H9 (cell line): Measurements from ENCODE around the gene RHCE. TPM values are rescaled to one million over a fixed set of nuclear protein-coding genes. Genes with fewer than 3 reads are reported as not detected.
A peak's percentile ranks its signal among the peaks of the same experiment; 100 is the strongest.

Source experiments
- DNase-seq: peaks from one replicate; pipeline ENCODE4 v3.0.0-alpha.2; 2017
- H2AFZ ChIP-seq: one replicate; pipeline ENCODE4 v1.6.1; 2013; ENCODE audit warnings: mild to moderate bottlenecking, low read length, control low read depth, moderate library complexity
- H2AK5ac ChIP-seq: 2 replicates; pipeline ENCODE4 v1.6.1; 2013; ENCODE audit warnings: low read length, control low read depth, mixed read lengths; ENCODE audit not compliant: insufficient read length
- H2BK120ac ChIP-seq: one replicate; pipeline ENCODE4 v1.6.1; 2013; ENCODE audit warnings: low read depth, mild to moderate bottlenecking, low read length, control low read depth, inconsistent platforms; ENCODE audit not compliant: poor library complexity, severe bottlenecking
- H2BK12ac ChIP-seq: 2 replicates; pipeline ENCODE4 v1.6.1; 2013; ENCODE audit warnings: low read length, control low read depth, mixed read lengths, low read depth; ENCODE audit not compliant: insufficient read length
- H2BK15ac ChIP-seq: 2 replicates; pipeline ENCODE4 v1.6.1; 2013; ENCODE audit warnings: low read depth, low read length, control low read depth
- H2BK20ac ChIP-seq: one replicate; pipeline ENCODE4 v1.6.1; 2013; ENCODE audit warnings: low read depth, mild to moderate bottlenecking, low read length, control low read depth, inconsistent platforms; ENCODE audit not compliant: poor library complexity, severe bottlenecking
- H2BK5ac ChIP-seq: 2 replicates; pipeline ENCODE4 v1.6.1; 2013; ENCODE audit warnings: low read length, control low read depth, mixed read lengths; ENCODE audit not compliant: insufficient read length
- H3K14ac ChIP-seq: 2 replicates; pipeline ENCODE4 v1.6.1; 2013; ENCODE audit warnings: low read length, control low read depth; ENCODE audit not compliant: insufficient read depth
- H3K18ac ChIP-seq: 2 replicates; pipeline ENCODE4 v1.6.1; 2013; ENCODE audit warnings: low read depth, mild to moderate bottlenecking, mixed read lengths, low read length, control low read depth; ENCODE audit not compliant: insufficient read length
- H3K23ac ChIP-seq: 2 replicates; pipeline ENCODE4 v1.6.1; 2013; ENCODE audit warnings: low read length, control low read depth, mixed read lengths, low read depth; ENCODE audit not compliant: insufficient read length
- H3K23me2 ChIP-seq: 2 replicates; pipeline ENCODE4 v1.6.1; 2013; ENCODE audit warnings: low read depth, mild to moderate bottlenecking, mixed read lengths, low read length, control low read depth; ENCODE audit not compliant: insufficient read length, poor library complexity, severe bottlenecking
- H3K27ac ChIP-seq: 2 replicates; pipeline ENCODE4 v1.5.1; 2013; ENCODE audit warnings: low read length, control low read depth, mixed read lengths, low read depth; ENCODE audit not compliant: insufficient read length
- H3K27me3 ChIP-seq: 2 replicates; pipeline ENCODE4 v1.6.1; 2013; ENCODE audit warnings: low read length, control low read depth, inconsistent platforms; ENCODE audit not compliant: insufficient read depth
- H3K4ac ChIP-seq: 2 replicates; pipeline ENCODE4 v1.6.1; 2013; ENCODE audit warnings: low read depth, mild to moderate bottlenecking, control low read depth, inconsistent platforms, low read length, moderate library complexity
- H3K4me1 ChIP-seq: 2 replicates; pipeline ENCODE4 v1.6.1; 2013; ENCODE audit warnings: low read length, control low read depth, inconsistent platforms; ENCODE audit not compliant: insufficient read depth
- H3K4me2 ChIP-seq: 2 replicates; pipeline ENCODE4 v1.6.1; 2013; ENCODE audit warnings: low read length, control low read depth, mixed read lengths; ENCODE audit not compliant: insufficient read length, insufficient read depth
- H3K56ac ChIP-seq: 2 replicates; pipeline ENCODE4 v1.6.1; 2013; ENCODE audit warnings: low read depth, mild to moderate bottlenecking, mixed read lengths, low read length, control low read depth; ENCODE audit not compliant: insufficient read length
- H3K79me1 ChIP-seq: 2 replicates; pipeline ENCODE4 v1.6.1; 2013; ENCODE audit warnings: low read depth, mild to moderate bottlenecking, moderate library complexity, low read length, control low read depth, inconsistent platforms; ENCODE audit not compliant: insufficient read depth, poor library complexity, severe bottlenecking
- H3K79me2 ChIP-seq: 2 replicates; pipeline ENCODE4 v1.6.1; 2013; ENCODE audit warnings: low read length, control low read depth, inconsistent platforms; ENCODE audit not compliant: insufficient read depth
- H3K9ac ChIP-seq: 2 replicates; pipeline ENCODE4 v1.6.1; 2013; ENCODE audit warnings: low read length, control low read depth, mixed read lengths; ENCODE audit not compliant: insufficient read length; ENCODE audit errors: extremely low read depth
- H3K9me3 ChIP-seq: one replicate; pipeline ENCODE4 v1.6.1; 2013; ENCODE audit warnings: low read depth, low read length, inconsistent platforms; ENCODE audit not compliant: control insufficient read depth
- H3T11ph ChIP-seq: one replicate; pipeline ENCODE4 v1.6.1; 2013; ENCODE audit warnings: mild to moderate bottlenecking, low read length, control low read depth, inconsistent platforms
- H4K20me1 ChIP-seq: one replicate; pipeline ENCODE4 v1.6.1; 2013; ENCODE audit not compliant: control insufficient read depth, insufficient read length, insufficient read depth
- H4K5ac ChIP-seq: 2 replicates; pipeline ENCODE4 v1.6.1; 2013; ENCODE audit warnings: low read depth, mild to moderate bottlenecking, mixed read lengths, low read length, control low read depth; ENCODE audit not compliant: insufficient read length
- H4K8ac ChIP-seq: replicated peaks from 2 replicates; pipeline ENCODE4 v1.6.1; 2013; ENCODE audit warnings: low read length, control low read depth, mixed read lengths, low read depth; ENCODE audit not compliant: insufficient read length
- H4K91ac ChIP-seq: 2 replicates; pipeline ENCODE4 v1.6.1; 2013; ENCODE audit warnings: low read depth, mild to moderate bottlenecking, moderate library complexity, mixed read lengths, low read length, control low read depth; ENCODE audit not compliant: insufficient read length
- H3K27ac Mint-ChIP-seq, 3 experiments: 2 replicates in 2 of 3; 3 replicates in 1 of 3; pipeline ENCODE4 v1.8.0; 2020 to 2021; ENCODE audit warnings: mixed read lengths in 3 of 3, mild to moderate bottlenecking in 1 of 3, moderate library complexity in 1 of 3
- H3K27me3 Mint-ChIP-seq: 2 replicates; pipeline ENCODE4 v1.8.0; 2021; ENCODE audit warnings: low read depth, mild to moderate bottlenecking, moderate library complexity, mixed read lengths
- H3K36me3 Mint-ChIP-seq, 3 experiments: 2 replicates in 2 of 3; 3 replicates in 1 of 3; pipeline ENCODE4 v1.8.0; 2020 to 2021; ENCODE audit warnings: low read depth in 3 of 3, mixed read lengths in 3 of 3; ENCODE audit not compliant: insufficient read depth in 1 of 3
- H3K4me1 Mint-ChIP-seq, 2 experiments: 2 replicates each; pipeline ENCODE4 v1.8.0; 2020; ENCODE audit warnings: mixed read lengths in 2 of 2
- H3K4me3 Mint-ChIP-seq, 2 experiments: 2 replicates in 1 of 2; 3 replicates in 1 of 2; pipeline ENCODE4 v1.8.0; 2020 to 2021; ENCODE audit warnings: mild to moderate bottlenecking in 2 of 2, mixed read lengths in 2 of 2, moderate library complexity in 1 of 2
- H3K9me3 Mint-ChIP-seq, 2 experiments: 2 replicates in 1 of 2; 3 replicates in 1 of 2; pipeline ENCODE4 v1.8.0; 2020; ENCODE audit warnings: mild to moderate bottlenecking in 2 of 2, mixed read lengths in 2 of 2, moderate library complexity in 1 of 2
- total RNA-seq: library from RNA; stranded (reverse); gene quantifications from 2 replicates; pipeline ENCODE4 v1.2.1, GENCODE V29; 2021
- TF ChIP-seq, protein P1 (sequence below): fragments of 200-600 bp; sonication (generic); conservative IDR thresholded peaks from 3 replicates; pipeline ENCODE4 v1.8.0; 2021; ENCODE audit warnings: antibody characterized with exemption, mild to moderate bottlenecking

RHCE gene
- total RNA-seq, 1 experiment from 2014 or later = 0.90 TPM

DNA sequence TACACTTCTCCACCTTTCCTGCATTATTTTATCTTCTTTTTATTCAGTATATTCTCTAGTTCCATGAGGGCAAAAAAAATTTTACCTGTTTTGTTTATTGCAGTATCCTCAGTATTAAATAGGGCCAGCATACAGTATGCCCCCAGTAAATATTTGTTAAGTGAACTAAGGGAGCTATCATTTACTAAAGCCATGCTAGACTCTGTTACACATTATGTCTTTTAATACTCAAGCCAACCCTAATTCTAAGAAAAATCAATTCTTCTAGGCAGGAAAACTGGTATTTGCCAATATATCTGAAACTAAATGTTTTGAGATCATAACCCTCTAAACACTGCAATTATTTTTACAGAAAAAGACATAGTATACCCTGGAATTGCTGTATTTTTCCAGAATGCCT lies 64.2 kb downstream of the RHCE start:
- no peak overlapping the region for H3K4me3 Mint-ChIP-seq
- H3K23ac ChIP-seq = no peak overlapping the region
- H2BK12ac ChIP-seq = no peak overlapping the region
- H3K4me1 Mint-ChIP-seq = no peaks in the 10 kb centered on the region
- H4K91ac ChIP-seq = no peak overlapping the region
- H3K9me3 ChIP-seq = no peaks in the 10 kb centered on the region
- no peak overlapping the region for H3K4me2 ChIP-seq
- H3K36me3 Mint-ChIP-seq = peaks cover 6 to 76% (median 62%) of the 10 kb centered on the region in 3 experiments; a peak in 5 of 7 replicates
- no peaks in the 10 kb centered on the region for H3K27me3 Mint-ChIP-seq
- no peak overlapping the region for H2BK20ac ChIP-seq
- H2BK5ac ChIP-seq = no peak overlapping the region
- no peak overlapping the region for H2BK120ac ChIP-seq
- no peak overlapping the region for H3K18ac ChIP-seq
- TF ChIP-seq, protein P1, sequence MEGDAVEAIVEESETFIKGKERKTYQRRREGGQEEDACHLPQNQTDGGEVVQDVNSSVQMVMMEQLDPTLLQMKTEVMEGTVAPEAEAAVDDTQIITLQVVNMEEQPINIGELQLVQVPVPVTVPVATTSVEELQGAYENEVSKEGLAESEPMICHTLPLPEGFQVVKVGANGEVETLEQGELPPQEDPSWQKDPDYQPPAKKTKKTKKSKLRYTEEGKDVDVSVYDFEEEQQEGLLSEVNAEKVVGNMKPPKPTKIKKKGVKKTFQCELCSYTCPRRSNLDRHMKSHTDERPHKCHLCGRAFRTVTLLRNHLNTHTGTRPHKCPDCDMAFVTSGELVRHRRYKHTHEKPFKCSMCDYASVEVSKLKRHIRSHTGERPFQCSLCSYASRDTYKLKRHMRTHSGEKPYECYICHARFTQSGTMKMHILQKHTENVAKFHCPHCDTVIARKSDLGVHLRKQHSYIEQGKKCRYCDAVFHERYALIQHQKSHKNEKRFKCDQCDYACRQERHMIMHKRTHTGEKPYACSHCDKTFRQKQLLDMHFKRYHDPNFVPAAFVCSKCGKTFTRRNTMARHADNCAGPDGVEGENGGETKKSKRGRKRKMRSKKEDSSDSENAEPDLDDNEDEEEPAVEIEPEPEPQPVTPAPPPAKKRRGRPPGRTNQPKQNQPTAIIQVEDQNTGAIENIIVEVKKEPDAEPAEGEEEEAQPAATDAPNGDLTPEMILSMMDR = no peak
- no peaks in the 10 kb centered on the region for H3K27me3 ChIP-seq
- H3K79me2 ChIP-seq = no peaks in the 10 kb centered on the region
- H2AK5ac ChIP-seq = no peak overlapping the region
- H4K5ac ChIP-seq = no peak overlapping the region
- H3K14ac ChIP-seq = no peak overlapping the region
- no peaks in the 10 kb centered on the region for H3K23me2 ChIP-seq
- H3K9ac ChIP-seq = no peak overlapping the region
- no peak overlapping the region for H3K27ac ChIP-seq
- no peaks in the 10 kb centered on the region for H3K4me1 ChIP-seq
- H3K9me3 Mint-ChIP-seq = no peaks in the 10 kb centered on the region
- H3K4ac ChIP-seq = no peak overlapping the region
- H3T11ph ChIP-seq = no peak overlapping the region
- no peak overlapping the region for H2AFZ ChIP-seq
- DNase-seq = no peak
- peak overlapping the region in 1 of 3 experiments; percentile 4; a peak in 1 of 7 replicates for H3K27ac Mint-ChIP-seq
- H2BK15ac ChIP-seq = no peak overlapping the region
- H4K20me1 ChIP-seq = no peaks in the 10 kb centered on the region
- no peak overlapping the region for H4K8ac ChIP-seq
- no peak overlapping the region for H3K56ac ChIP-seq
- H3K79me1 ChIP-seq = peaks cover 4% of the 10 kb centered on the region
